Ecto neural progenitor cell (in vitro differentiated cells): ENCODE data around the gene MICAL1.

Experiments
- DNase-seq: peaks from one replicate; pipeline ENCODE4 v3.0.0-alpha.2; 2018; ENCODE audit warnings: low spot score

MICAL1 gene, protein sequence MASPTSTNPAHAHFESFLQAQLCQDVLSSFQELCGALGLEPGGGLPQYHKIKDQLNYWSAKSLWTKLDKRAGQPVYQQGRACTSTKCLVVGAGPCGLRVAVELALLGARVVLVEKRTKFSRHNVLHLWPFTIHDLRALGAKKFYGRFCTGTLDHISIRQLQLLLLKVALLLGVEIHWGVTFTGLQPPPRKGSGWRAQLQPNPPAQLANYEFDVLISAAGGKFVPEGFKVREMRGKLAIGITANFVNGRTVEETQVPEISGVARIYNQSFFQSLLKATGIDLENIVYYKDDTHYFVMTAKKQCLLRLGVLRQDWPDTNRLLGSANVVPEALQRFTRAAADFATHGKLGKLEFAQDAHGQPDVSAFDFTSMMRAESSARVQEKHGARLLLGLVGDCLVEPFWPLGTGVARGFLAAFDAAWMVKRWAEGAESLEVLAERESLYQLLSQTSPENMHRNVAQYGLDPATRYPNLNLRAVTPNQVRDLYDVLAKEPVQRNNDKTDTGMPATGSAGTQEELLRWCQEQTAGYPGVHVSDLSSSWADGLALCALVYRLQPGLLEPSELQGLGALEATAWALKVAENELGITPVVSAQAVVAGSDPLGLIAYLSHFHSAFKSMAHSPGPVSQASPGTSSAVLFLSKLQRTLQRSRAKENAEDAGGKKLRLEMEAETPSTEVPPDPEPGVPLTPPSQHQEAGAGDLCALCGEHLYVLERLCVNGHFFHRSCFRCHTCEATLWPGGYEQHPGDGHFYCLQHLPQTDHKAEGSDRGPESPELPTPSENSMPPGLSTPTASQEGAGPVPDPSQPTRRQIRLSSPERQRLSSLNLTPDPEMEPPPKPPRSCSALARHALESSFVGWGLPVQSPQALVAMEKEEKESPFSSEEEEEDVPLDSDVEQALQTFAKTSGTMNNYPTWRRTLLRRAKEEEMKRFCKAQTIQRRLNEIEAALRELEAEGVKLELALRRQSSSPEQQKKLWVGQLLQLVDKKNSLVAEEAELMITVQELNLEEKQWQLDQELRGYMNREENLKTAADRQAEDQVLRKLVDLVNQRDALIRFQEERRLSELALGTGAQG

DNA sequence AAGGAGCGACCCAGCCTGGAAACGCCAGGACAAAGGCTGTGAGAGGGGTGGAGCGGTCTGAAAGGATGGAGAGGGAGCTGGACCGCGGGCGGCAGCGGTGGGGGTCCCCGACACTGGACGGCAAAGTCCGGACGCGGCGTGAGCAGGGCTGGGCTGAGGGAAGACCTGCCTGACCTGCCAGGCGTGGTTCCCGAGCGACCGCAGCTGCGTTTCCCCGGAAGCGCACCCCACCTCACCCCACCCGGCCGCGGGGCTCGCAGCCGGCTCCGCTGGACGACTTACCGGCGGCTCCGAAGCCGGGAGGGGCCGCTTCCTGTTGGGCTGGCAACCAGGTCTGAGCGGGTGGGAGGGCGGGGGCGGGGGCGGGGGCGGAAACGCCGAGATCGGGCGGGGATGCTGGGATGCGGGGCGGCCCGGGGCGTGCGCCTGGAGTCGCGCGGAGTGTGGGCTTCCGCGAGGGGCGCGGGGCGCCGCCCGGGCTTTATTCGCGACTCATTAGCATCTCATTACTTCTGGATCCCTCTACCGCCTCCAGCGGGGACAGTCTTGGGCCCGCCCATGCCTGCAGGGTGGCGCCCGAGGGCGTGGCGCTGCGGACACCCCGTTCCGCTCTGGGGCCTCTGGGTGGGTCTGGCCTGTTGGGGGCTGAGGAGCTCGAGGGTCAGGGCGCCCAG lies at the start of gene MICAL1:
MICAL1 (minus strand) TSS at position 336 of the 674 bp plus-strand sequence. CDS start 1,576 bp downstream, outside the sequence.
- DNase-seq: peak; percentile 89

DNA sequence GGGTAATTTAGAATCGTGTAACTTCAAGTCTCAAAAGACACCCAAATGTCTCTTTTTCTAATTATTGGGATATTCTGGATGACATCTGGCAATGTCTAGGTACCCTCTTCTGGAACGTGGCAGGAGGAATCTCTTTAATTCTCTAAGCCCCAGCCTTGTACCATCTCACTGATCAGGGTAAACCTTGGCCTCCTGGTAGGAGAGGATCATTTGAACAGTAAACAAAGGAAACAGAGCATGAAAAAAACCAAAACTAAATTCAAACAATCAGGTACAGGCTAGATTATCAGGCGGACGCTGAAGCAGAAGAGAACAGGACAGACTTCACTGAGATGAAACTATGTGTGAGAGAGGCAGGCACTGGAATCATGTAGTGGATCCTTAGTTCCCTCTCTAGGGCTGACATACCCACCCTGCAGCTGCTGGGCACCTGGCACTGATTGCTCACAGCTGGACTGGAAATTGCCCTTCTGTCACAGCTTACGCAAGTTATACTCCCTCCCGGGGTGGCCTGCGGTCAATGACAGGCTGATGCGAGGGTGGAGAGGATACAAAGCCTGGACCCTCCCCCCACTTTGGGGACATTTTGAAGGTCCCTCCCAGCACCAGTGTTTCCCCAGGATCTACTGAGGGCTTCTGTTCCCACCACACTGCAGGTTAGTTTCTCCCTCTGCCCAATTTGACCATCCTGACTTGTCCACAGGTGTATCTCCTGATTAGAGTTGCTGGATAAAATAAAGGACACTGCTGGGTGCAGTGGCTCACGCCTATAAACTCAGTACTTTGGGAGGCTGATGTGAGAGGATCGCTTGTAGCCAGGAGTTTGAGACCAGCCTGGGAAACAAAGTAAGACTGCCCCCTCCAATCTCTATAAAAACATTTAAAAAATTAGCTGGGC lies 48.0 kb upstream of the MICAL1 start:
- no peak for DNase-seq

- DNase-seq: no peak
These were observed 43.4 kb upstream of the MICAL1 start for GRCh38 chr6:109498936-109499335.

DNA sequence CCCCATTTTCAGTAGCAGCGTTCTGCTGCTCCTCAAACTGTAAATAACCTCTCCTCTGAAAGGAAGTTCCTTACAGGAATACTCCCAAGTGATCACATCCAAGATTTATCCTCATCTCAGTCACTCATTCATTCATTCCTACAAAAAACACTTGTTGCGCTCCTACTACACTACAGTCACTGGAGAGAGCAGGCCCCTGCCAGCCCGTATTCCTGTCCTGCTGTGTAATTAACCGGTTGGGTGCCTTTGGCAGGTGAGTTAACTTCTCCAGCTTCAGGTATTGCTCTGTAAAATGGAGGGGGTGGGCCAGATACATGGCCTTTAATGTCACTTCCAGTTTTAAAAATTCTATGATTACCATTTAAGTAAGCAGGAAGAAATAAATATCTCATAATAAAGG lies 42.5 kb upstream of the MICAL1 start:
- no peak for DNase-seq

DNA sequence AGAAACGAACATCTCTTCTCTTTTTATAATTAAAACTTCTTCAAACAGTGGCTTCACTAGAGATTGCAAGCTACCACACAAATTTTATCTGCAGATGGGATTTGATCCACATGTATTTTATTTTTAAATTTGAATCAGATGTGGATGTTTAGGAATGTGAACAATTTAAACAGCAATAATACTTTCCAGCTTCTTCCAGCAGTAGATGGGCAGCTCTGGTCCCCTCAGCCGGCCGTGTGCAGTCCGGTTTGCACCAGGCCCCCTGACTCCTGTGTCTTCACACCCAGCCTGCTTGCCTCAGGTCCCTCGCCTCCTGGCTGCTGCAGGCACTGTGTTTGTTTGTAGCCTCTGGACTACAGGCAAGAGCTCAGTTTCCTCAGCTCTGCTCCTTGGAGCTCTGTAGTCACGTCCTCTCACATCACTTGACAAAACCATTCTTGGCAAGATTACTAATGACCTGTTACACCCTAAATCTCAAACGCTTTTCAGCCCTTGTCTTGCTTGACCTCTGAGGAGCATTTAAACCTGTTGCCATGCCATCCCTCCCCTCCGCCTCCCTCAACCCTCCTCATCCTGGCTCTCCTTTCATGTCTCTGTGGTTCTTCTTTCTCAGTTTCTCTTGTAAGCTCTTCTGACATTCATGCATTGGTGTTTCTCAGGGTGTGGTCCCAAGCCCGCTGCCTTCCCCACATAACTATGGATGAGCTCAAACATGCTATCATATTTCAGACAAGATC lies 40.6 kb upstream of the MICAL1 start:
- DNase-seq: no peak

GRCh38 chr6:109493865-109494264 lies 38.3 kb upstream of the MICAL1 start:
- peak; percentile 4 for DNase-seq

DNA sequence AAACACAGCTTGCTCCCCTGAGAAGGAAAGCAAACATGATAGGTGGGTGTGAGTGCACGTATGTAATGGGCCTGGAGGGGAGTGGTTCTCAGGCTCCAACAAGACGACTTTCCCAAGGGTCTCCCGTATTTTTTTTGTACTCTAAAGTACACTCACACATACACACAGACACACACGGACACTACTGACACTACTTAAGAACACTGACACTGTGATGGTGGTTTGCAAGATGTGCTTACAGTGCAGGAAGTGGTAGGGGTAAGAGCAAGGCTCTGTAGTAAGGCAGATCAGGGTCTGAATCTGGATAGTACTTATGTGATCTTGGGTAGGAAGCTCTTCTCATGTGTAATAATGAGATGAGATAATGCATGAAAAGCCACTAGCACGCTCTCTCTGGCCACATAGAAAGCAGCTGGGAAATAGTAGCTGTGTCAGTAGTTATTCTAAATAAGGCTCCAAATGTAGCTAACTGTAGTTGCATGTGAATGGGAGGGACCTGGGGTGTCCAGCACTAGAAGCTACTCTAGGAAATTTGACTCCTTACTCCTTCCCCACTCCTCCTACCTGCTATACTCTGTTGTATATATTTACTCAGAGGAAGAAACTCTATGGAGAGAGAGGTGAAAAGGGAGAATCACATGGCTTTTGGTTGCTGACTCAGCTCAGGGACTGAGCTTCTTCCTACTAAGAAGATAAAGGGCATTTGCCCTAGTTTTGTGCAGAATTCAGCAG lies 35.8 kb upstream of the MICAL1 start:
- peak; percentile 33 for DNase-seq

GRCh38 chr6:109490713-109491112 lies 35.1 kb upstream of the MICAL1 start:
- peak; percentile 40 for DNase-seq

GRCh38 chr6:109488001-109488400 lies 32.4 kb upstream of the MICAL1 start:
- DNase-seq: peak; percentile 1

DNA sequence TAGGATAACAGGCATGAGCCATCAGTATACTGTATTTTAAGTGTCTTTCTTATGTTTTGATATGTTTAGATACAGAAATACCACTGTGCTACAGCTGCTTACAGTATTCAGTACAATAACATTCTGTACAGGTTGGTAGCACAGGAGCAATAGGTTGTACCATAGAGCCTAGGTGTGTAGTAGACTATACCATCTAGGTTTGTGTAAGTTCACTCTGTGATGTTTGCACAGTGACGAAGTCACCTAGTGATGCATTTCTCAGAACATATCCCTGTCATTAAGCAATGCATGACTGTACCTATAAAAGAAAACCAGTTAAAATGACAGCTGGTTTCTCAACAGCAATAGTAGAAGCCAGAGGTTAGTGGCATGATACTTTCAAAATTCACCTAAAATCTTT lies 30.5 kb upstream of the MICAL1 start:
- no peak for DNase-seq

- peak; percentile 10 for DNase-seq
These were observed 29.8 kb upstream of the MICAL1 start for GRCh38 chr6:109485266-109485935.

DNA sequence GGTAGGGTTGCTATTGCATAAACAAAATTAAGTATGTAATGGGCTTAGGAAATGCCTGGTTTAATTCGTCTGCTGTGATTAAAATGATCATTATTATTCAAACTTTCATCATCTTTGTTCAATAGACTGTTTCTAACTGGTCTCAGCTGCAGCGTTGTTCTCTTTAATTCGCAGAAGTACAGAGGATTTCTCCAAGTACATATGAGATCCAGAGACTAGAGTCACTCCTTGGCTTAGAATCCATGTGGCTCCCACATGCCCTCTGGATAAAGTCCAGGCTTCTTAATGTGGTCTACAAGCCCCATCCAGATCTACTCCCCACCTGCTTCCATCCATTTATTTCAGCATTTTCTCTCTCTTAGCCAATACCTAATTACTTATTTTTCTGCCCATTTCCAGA lies 28.6 kb upstream of the MICAL1 start:
- DNase-seq: no peak

DNA sequence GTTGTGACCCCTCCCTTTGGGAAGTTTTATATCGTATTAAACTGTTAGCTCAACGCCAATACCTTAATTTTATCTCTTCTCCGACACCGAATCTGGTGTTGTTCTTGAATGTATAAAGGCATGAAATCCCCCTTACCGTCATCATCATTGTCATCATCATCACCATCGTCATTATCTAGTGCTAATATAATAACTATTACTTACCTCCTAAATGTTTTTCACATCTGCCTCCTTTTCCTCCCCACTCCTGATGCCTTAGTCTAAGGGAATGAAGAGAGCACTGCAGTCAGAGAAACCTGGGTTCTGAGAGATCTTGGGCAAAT lies 28.1 kb upstream of the MICAL1 start:
- no peak for DNase-seq

DNA sequence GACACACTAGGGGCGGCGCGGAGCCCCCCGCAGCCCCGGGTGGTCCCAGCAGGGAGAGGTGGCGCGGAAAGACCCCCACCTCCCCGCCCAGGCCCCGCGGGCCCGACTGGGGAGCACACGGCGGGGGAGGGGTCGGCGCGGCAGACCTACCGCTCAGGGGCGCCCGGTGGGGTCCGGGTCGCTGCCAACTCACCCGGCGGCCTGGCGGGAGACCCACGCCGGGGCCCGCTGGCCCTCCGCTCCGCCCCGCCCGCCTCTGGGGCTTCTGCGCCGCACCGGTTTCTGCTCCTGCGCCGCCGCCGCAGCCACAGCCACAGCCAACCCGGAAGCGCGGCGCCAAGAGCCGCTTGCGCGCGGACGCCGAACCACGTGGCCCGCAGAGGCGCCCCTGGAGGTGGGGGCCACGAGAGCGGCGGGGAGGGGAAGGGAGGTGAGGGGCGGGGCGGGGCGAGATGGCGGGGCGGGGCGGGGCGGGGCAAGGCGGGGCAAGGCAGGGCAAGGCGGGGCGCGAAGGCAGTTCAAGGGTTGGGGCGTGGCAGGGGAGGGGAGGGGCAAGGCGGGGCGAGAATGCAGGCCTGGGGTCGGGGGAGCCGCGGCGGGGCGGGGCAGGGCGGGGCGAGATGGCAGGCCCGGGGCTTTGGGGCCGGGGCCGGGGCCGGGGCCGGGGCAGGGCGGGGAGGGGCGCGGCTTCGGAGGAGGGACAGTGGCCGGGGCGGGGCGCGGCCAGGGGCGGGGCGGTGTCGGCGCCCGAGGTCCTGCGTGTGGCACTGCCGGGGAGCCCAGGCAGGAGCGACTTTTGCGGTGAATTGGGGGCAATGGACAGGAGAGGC lies 27.5 kb upstream of the MICAL1 start, which contains the start of gene ZBTB24:
ZBTB24 (minus strand) TSS at position 315 of the 830 bp plus-strand sequence. CDS start 1,193 bp downstream, outside the sequence.
- peak; percentile 96 for DNase-seq

GRCh38 chr6:109480993-109481480 lies 25.5 kb upstream of the MICAL1 start:
- peak; percentile 40 for DNase-seq

DNA sequence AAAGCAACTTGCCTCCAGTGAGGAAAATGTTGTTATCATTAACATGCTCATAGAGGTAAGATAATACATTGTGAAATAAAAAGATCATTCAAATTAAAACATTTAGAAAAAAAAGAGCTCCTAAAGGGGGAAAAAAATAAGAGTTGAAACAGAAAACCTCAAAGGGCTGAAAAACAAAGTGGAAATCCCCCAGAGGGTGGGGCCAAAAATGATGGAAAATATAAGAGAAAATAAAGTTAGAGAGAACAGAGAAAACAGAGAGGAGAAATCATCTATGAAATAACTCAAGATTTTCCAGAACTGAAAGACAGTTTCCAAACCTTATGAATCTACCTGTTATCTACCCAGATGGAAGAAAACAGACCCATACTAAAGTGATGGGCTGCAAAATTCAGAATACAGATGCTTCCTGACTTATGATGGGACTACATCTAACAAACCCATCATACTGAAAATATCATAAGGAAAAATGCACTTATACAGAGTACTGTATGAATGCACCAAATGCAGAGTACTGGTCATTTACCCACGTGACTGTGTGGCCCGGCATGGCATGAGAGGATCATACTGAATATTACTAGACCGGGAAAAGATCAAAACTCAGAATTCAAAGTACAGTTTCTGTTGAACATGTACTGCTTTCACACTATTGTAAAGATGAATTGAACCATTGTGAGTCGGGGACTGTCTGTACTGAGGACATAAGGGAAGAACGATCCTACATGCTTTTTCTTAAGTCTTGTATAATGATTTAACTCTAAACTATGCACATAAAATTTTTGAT lies 23.5 kb upstream of the MICAL1 start:
- peak; percentile 4 for DNase-seq

DNA sequence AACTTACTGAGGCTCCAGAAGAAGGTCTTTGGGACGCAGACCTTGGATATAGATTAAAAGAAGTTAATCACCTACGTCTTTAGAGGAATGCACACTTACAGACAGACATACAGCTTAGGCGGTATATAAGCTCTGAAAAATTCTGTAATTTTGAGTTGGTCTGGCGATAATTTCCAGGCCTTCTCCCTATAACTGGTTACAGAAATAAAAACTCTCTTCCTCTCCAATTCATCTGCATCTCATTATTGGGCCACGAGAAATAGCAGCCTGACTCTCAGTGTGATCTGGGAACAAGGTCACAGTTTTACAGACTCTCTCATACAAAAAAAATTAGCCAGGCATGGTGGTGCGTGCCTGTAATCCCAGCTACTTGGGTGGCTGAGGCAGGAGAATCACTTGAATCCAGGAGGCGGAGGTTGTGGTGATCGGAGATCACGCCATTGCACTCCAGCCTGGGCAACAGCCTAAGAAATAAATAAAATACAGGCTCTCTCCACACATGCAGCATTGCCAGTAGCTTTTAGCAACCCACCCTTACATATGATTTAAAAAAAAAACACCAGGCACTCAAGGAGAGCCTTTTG lies 22.7 kb upstream of the MICAL1 start:
- DNase-seq: peak; percentile 16
